Activated CD4-positive, alpha-beta T cell treated with anti-CD3 and anti-CD28 coated beads for 36 hours (primary cell): ENCODE measurements around the gene GMPPB. TPM values are rescaled to one million over a fixed set of nuclear protein-coding genes. Genes with fewer than 3 reads are reported as not detected.
"Not testable (repeated sequence)": the region's sequence is repeated elsewhere in the genome, so short reads cannot be mapped to it uniquely, and the experiment has no call there.

Experiments used
- ATAC-seq: fragments of 200-7000 bp; cut with Tn5 transposase; one replicate; pipeline ENCODE4 v1.10.0; 2021; ENCODE audit warnings: mild to moderate bottlenecking, moderate library complexity
- CTCF ChIA-PET: fragments of 350-600 bp; sonication (Branson Sonifier 250); formaldehyde crosslinking; loops from one replicate; lab custom pipeline; 2021; ENCODE audit warnings: antibody characterized with exemption; lab: Charles Lee
- POLR2A ChIA-PET: fragments of 350-600 bp; sonication (Branson Sonifier 250); formaldehyde crosslinking; loops from one replicate; lab custom pipeline; 2021; ENCODE audit warnings: antibody characterized with exemption, inconsistent platforms; lab: Charles Lee
- DNase-seq: peaks from one replicate; pipeline ENCODE4 v3.0.0-alpha.2; 2020
- H3K27ac Mint-ChIP-seq: one replicate; pipeline ENCODE4 v1.8.0; 2021; ENCODE audit warnings: mixed read lengths
- H3K27me3 Mint-ChIP-seq: one replicate; pipeline ENCODE4 v1.8.0; 2021; ENCODE audit warnings: mixed read lengths
- H3K36me3 Mint-ChIP-seq: one replicate; pipeline ENCODE4 v1.8.0; 2021; ENCODE audit warnings: low read depth, mixed read lengths
- H3K4me1 Mint-ChIP-seq: one replicate; pipeline ENCODE4 v1.8.0; 2021; ENCODE audit warnings: mixed read lengths
- H3K4me3 Mint-ChIP-seq: one replicate; pipeline ENCODE4 v1.8.0; 2021; ENCODE audit warnings: mild to moderate bottlenecking, moderate library complexity, mixed read lengths
- H3K9me3 Mint-ChIP-seq: one replicate; pipeline ENCODE4 v1.8.0; 2021; ENCODE audit warnings: low read depth, mixed read lengths
- intact Hi-C, 2 experiments: fragments of 100-400 bp; cut with DNase I in 1 of 2; cut with micrococcal nuclease in 1 of 2; formaldehyde crosslinking; loops; one replicate each; pipeline versions ENCODE4 v1.14.2 to v1.15.1; 2022 to 2024; cut with DNase I, micrococcal nuclease
- total RNA-seq, 2 experiments: library from RNA; stranded (reverse); gene quantifications; one replicate each; pipeline ENCODE4 v1.2.3, GENCODE V29; 2021

GMPPB gene
- total RNA-seq, 2 experiments from 2014 or later: 21.0 to 32.1 TPM

- POLR2A ChIA-PET: no interaction called here
- Mint-ChIP-seq H3K27ac (no peak overlapping the region), H3K4me3 (no peak overlapping the region), H3K4me1 (no peaks in the 10 kb centered on the region), H3K27me3 (no peaks in the 10 kb centered on the region), H3K9me3 (no peaks in the 10 kb centered on the region), H3K36me3 (peaks cover 6% of the 10 kb centered on the region)
- DNase-seq (peak; percentile 81), ATAC-seq (peak; percentile 99)
- intact Hi-C loops: loop anchor here (1.0 to 5.0 kb wide), 2 partner anchors 136 to 204 kb away; no protein-coding TSS in a partner anchor
- CTCF ChIA-PET: interaction anchor here (0.5 to 1.2 kb wide), 6 partner anchors 10 to 350 kb away, joined by 3 to 4 read pairs (median 3); no protein-coding TSS in a partner anchor
Measured at GRCh38 chr3:49703443-49703927, 20.3 kb downstream of the GMPPB start.

GRCh38 chr3:49702672-49703071 lies 21.1 kb downstream of the GMPPB start:
- CTCF ChIA-PET: interaction anchor here (1.2 to 2.5 kb wide), 3 partner anchors 10 to 163 kb away, joined by 3 to 8 read pairs (median 4); no protein-coding TSS in a partner anchor
- no peak overlapping the region for H3K4me3 Mint-ChIP-seq
- no peak for DNase-seq
- H3K27ac Mint-ChIP-seq: no peak overlapping the region
- H3K9me3 Mint-ChIP-seq: no peaks in the 10 kb centered on the region
- no peaks in the 10 kb centered on the region for H3K27me3 Mint-ChIP-seq
- POLR2A ChIA-PET: no interaction called here
- no peak for ATAC-seq
- no peaks in the 10 kb centered on the region for H3K4me1 Mint-ChIP-seq
- intact Hi-C loops: loop anchor here (1.0 to 5.0 kb wide), 2 partner anchors 137 to 205 kb away; no protein-coding TSS in a partner anchor
- peaks cover 8% of the 10 kb centered on the region for H3K36me3 Mint-ChIP-seq

DNA sequence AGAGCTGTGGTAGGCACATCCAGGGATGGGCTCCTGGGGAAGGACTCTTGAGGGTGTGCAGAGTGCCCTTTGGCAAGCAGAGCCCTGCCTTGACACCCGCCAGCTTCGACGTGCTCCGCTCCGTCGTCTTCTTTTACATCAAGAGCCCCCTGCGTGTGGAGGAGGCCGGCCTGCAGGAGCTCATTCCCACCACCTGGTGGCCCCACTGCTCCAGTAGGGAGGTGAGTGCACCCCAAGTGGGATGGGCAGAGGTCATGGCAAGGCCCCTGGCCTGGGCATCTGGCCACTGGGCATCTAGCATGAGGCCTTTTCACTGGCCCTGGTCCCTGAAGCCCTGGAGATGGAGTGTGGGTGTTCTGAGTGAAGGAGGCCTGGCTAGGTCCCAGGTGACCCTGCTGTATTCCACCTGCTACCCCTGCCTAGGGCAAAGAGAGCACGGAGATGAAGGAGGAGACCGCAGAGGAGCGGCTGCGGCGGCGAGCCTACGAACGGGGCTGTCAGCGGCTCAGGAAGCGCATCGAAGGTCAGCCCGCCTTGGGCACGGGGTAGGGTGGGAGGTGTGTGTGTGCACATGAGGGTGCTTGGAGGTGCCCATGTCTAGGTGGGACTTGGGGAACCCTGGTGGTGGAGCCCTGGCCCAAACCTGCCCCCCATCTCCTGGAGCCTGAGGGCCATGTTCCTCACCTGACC lies 22.2 kb downstream of the GMPPB start:
- ChIA-PET POLR2A (interaction anchor here (1.1 kb wide), 1 partner anchor 22 kb away, joined by 4 read pairs; the partner anchor contains the start of gene GMPPB), CTCF (interaction anchor here (0.6 to 2.5 kb wide), 8 partner anchors 14 to 534 kb away, joined by 3 to 8 read pairs (median 3); no protein-coding TSS in a partner anchor)
- Mint-ChIP-seq H3K9me3 (no peaks in the 10 kb centered on the region), H3K4me1 (no peaks in the 10 kb centered on the region), H3K27me3 (no peaks in the 10 kb centered on the region), H3K4me3 (no peak overlapping the region), H3K27ac (no peak overlapping the region), H3K36me3 (peaks cover 8% of the 10 kb centered on the region)
- intact Hi-C loops: loop anchor here in 1 of 2 experiments (5.0 kb wide), 1 partner anchor 206 kb away; no protein-coding TSS in a partner anchor
- DNase-seq: peak; percentile 32
- no peak for ATAC-seq

DNA sequence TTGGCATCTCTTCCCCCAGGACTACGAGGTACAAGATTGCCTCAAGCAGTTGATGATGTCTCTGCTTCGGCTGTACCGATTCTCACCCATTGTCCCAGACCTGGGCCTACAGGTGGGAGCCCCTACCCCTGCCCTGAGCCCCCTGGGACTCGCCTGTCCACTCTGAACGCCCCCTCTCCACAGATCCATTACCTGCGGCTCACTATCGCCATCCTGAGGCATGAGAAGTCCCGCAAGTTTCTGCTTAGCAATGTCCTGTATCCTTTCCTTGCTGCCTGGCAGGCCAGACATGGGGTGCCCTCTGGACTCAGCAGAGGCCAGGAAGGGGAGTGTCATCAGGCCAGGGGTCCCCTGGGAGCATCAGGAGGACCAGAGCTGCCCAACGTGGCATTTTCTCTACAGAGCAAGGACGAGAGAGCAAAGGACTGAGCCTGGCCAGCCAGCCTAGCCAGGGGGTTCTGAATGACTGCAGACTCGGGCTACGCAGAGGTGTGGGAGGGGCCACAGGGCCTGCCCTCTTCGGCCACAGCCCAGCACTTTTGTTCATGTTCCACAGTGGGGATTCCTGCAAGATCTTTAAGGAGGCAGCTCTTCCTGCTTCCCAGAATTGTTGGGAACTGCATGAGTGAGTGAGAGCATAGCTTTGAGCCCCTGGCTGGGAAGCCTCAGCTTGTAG lies 23.2 kb downstream of the GMPPB start:
- Mint-ChIP-seq H3K27ac (no peak overlapping the region), H3K36me3 (peaks cover 8% of the 10 kb centered on the region)
- POLR2A ChIA-PET: interaction anchor here (1.1 kb wide), 1 partner anchor 23 kb away, joined by 4 read pairs; the partner anchor contains the start of gene GMPPB

GRCh38 chr3:49700014-49700413 lies 23.7 kb downstream of the GMPPB start:
- POLR2A ChIA-PET: interaction anchor here (0.6 kb wide), 1 partner anchor 1173 kb away, joined by 7 read pairs; no protein-coding TSS in a partner anchor
- Mint-ChIP-seq H3K9me3 (no peaks in the 10 kb centered on the region), H3K4me1 (no peaks in the 10 kb centered on the region), H3K4me3 (no peak overlapping the region), H3K27me3 (no peaks in the 10 kb centered on the region), H3K36me3 (peaks cover 8% of the 10 kb centered on the region), H3K27ac (no peak overlapping the region)
- intact Hi-C loops: loop anchor here in 1 of 2 experiments (5.0 kb wide), 1 partner anchor 207 kb away; no protein-coding TSS in a partner anchor
- ATAC-seq (no peak), DNase-seq (no peak)
- CTCF ChIA-PET: interaction anchor here (2.5 kb wide), 1 partner anchor 160 kb away, joined by 8 read pairs; no protein-coding TSS in a partner anchor

More for the DNA sequence above, 23.2 kb downstream of the GMPPB start:
- Mint-ChIP-seq H3K4me3 (no peak overlapping the region), H3K4me1 (no peaks in the 10 kb centered on the region), H3K27me3 (no peaks in the 10 kb centered on the region), H3K9me3 (no peaks in the 10 kb centered on the region)
- intact Hi-C loops: loop anchor here in 1 of 2 experiments (5.0 kb wide), 1 partner anchor 207 kb away; no protein-coding TSS in a partner anchor
- no peak for DNase-seq
- CTCF ChIA-PET: interaction anchor here (0.6 to 2.5 kb wide), 6 partner anchors 33 to 533 kb away, joined by 3 to 8 read pairs (median 3); no protein-coding TSS in a partner anchor
- no peak for ATAC-seq

GRCh38 chr3:49699281-49699979 lies 24.3 kb downstream of the GMPPB start:
- no peaks in the 10 kb centered on the region for H3K4me1 Mint-ChIP-seq
- POLR2A ChIA-PET: interaction anchor here (0.6 kb wide), 1 partner anchor 1172 kb away, joined by 7 read pairs; no protein-coding TSS in a partner anchor

GRCh38 chr3:49695350-49696015 lies 28.3 kb downstream of the GMPPB start:
- CTCF ChIA-PET: interaction anchor here (0.9 kb wide), 1 partner anchor 24 kb away, joined by 4 read pairs; no protein-coding TSS in a partner anchor
- H3K27ac Mint-ChIP-seq, intact Hi-C loops, ATAC-seq, H3K27me3 Mint-ChIP-seq, H3K36me3 Mint-ChIP-seq, DNase-seq, H3K4me3 Mint-ChIP-seq, H3K9me3 Mint-ChIP-seq, POLR2A ChIA-PET, H3K4me1 Mint-ChIP-seq: not testable (repeated sequence)

More at GRCh38 chr3:49699281-49699979, 24.3 kb downstream of the GMPPB start:
- H3K27ac Mint-ChIP-seq: no peak overlapping the region
- no peak for ATAC-seq
- no peak for DNase-seq
- H3K36me3 Mint-ChIP-seq: peaks cover 8% of the 10 kb centered on the region
- no peak overlapping the region for H3K4me3 Mint-ChIP-seq
- H3K9me3 Mint-ChIP-seq: no peaks in the 10 kb centered on the region
- CTCF ChIA-PET: no interaction called here
- H3K27me3 Mint-ChIP-seq: no peaks in the 10 kb centered on the region
- intact Hi-C loops: no loop called here

- ChIA-PET POLR2A (interaction anchor here (0.6 kb wide), 1 partner anchor 52 kb away, joined by 7 read pairs; no protein-coding TSS in a partner anchor), CTCF (interaction anchor here (0.9 kb wide), 2 partner anchors 25 kb away, joined by 3 to 4 read pairs; no protein-coding TSS in a partner anchor)
- H3K27me3 Mint-ChIP-seq, ATAC-seq, H3K4me3 Mint-ChIP-seq, intact Hi-C loops, H3K9me3 Mint-ChIP-seq, H3K36me3 Mint-ChIP-seq, H3K27ac Mint-ChIP-seq, DNase-seq: not testable (repeated sequence)
- H3K4me1 Mint-ChIP-seq: peaks cover 17% of the 10 kb centered on the region
Measured at GRCh38 chr3:49694409-49695070, 29.2 kb downstream of the GMPPB start.

GRCh38 chr3:49691481-49691880 lies 32.3 kb downstream of the GMPPB start:
- ATAC-seq, POLR2A ChIA-PET, H3K9me3 Mint-ChIP-seq, H3K27ac Mint-ChIP-seq, intact Hi-C loops, CTCF ChIA-PET, H3K4me3 Mint-ChIP-seq, H3K36me3 Mint-ChIP-seq, DNase-seq, H3K27me3 Mint-ChIP-seq: not testable (repeated sequence)
- H3K4me1 Mint-ChIP-seq: peaks cover 28% of the 10 kb centered on the region

DNA sequence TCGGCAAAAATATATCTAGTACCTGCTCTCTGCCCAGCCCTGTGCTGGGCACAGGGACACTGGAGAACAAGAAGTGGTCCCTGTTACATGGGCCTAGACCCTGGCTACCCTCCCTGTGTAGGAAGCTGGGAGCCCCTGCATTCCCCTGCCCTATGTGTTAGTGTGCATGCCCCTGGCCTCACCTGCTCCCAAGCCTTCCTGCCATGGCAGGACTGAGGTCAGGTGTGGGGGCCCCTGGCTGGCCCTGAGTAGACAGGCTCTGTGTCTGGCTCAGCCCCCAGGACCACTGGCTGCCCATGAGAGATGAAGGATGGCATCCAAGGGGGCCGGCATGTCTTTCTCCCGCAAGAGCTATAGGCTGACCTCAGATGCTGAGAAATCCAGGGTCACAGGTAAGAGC lies 32.9 kb downstream of the GMPPB start:
- Mint-ChIP-seq H3K4me3 (peak overlapping the region; percentile 90), H3K4me1 (peaks cover 30% of the 10 kb centered on the region)
- H3K27me3 Mint-ChIP-seq, H3K9me3 Mint-ChIP-seq, ATAC-seq, intact Hi-C loops, DNase-seq, POLR2A ChIA-PET, H3K36me3 Mint-ChIP-seq, H3K27ac Mint-ChIP-seq: not testable (repeated sequence)
- CTCF ChIA-PET: interaction anchor here (0.6 kb wide), 1 partner anchor 188 kb away, joined by 4 read pairs; no protein-coding TSS in a partner anchor
